Ascending aorta (tissue), 2 donors: ENCODE data around the gene RABGAP1. TPM values are rescaled to one million over a fixed set of nuclear protein-coding genes. Genes with fewer than 3 reads are reported as not detected.

ENCODE experiments used
- DNase-seq, 2 donors: peaks; one replicate each; pipeline ENCODE4 v3.0.0-alpha.2; 2019; ENCODE audit warnings: low spot score in 2 of 2
- H3K27ac ChIP-seq, 2 donors: fragments of 200-600 bp; sonication (generic); one replicate each; pipeline ENCODE4 v1.5.1; 2016 to 2017; ENCODE audit warnings: mild to moderate bottlenecking in 1 of 2
- H3K27me3 ChIP-seq: fragments of 200-600 bp; sonication (generic); one replicate; pipeline ENCODE4 v1.5.1; 2017
- H3K36me3 ChIP-seq, 2 donors: fragments of 200-600 bp; sonication (generic); one replicate each; pipeline ENCODE4 v1.5.1; 2016
- H3K4me1 ChIP-seq, 2 donors: fragments of 200-600 bp; sonication (generic); one replicate each; pipeline ENCODE4 v1.5.1; 2016 to 2017; ENCODE audit warnings: mild to moderate bottlenecking in 1 of 2
- H3K4me3 ChIP-seq, 2 donors: fragments of 200-600 bp; sonication (generic); one replicate each; pipeline ENCODE4 v1.5.1; 2016 to 2017; ENCODE audit warnings: mild to moderate bottlenecking in 1 of 2
- H3K9me3 ChIP-seq, 2 donors: fragments of 200-600 bp; sonication (generic); one replicate each; pipeline ENCODE4 v1.5.1; 2016
- CTCF ChIP-seq, 3 experiments: fragments of 200-600 bp in 2 of 3; fragments of 450-650 bp in 1 of 3; sonication (generic) in 2 of 3; IDR thresholded peaks; one replicate each; pipeline ENCODE4 v1.5.1; 2016 to 2019; ENCODE audit warnings: antibody characterized with exemption in 3 of 3, mild to moderate bottlenecking in 1 of 3, moderate library complexity in 1 of 3
- intact Hi-C: fragments of 100-400 bp; cut with DNase I; formaldehyde crosslinking; loops from one replicate; pipeline ENCODE4 v1.15.1; 2023
- total RNA-seq: library from RNA; depleted of rRNA; stranded (reverse); fragments of >200 nt; gene quantifications from one replicate; pipeline ENCODE4 v1.1.0, GENCODE V29; 2016

Gene RABGAP1
- total RNA-seq, 1 donor from 2014 or later: 36.5 TPM

GRCh38 chr9:122912671-122912963, 28.2 kb upstream of the RABGAP1 start:
- TF ChIP-seq CTCF (IDR thresholded peaks at IDR 0.05): no peak
- peak overlapping the region; percentile 85 to 87 for H3K27ac ChIP-seq
- intact Hi-C loops: loop anchor here (2.0 kb wide), 1 partner anchor 18 kb away; the partner anchor contains the start of gene ZBTB26

GRCh38 chr9:122912964-122913673, 27.7 kb upstream of the RABGAP1 start, which contains the start of gene ZBTB6:
ZBTB6 (minus strand) TSS chr9:122913323; CDS start chr9:122912072, 1,251 bp downstream.
- Histone ChIP-seq H3K4me1 (peaks cover 0 to 3% of the 10 kb centered on the region in 2 donors), H3K9me3 (no peaks in the 10 kb centered on the region), H3K4me3 (peak within 1 kb of the TSS; percentile 84 to 98), H3K27ac (peak within 1 kb of the TSS; percentile 85 to 87), H3K27me3 (no peaks in the 10 kb centered on the region), H3K36me3 (peaks cover 8 to 21% of the 10 kb centered on the region in 2 donors)
- peak; percentile 21 to 87 for DNase-seq
- peak in 1 of 3 experiments; percentile 6 for TF ChIP-seq CTCF (IDR thresholded peaks at IDR 0.05)
- intact Hi-C loops: loop anchor here (1.0 to 2.0 kb wide), 2 partner anchors 8 to 18 kb away; partner anchors contain the start of genes RC3H2 and ZBTB26

More at GRCh38 chr9:122912671-122912963, 28.2 kb upstream of the RABGAP1 start:
- H3K4me1 ChIP-seq: peaks cover 0 to 3% of the 10 kb centered on the region in 2 donors
- no peak for DNase-seq
- no peaks in the 10 kb centered on the region for H3K9me3 ChIP-seq
- no peaks in the 10 kb centered on the region for H3K27me3 ChIP-seq
- H3K4me3 ChIP-seq: peak overlapping the region; percentile 84 to 98
- peaks cover 8 to 21% of the 10 kb centered on the region in 2 donors for H3K36me3 ChIP-seq

GRCh38 chr9:122918310-122918709, 22.5 kb upstream of the RABGAP1 start:
- Histone ChIP-seq H3K36me3 (peaks cover 9 to 17% of the 10 kb centered on the region in 2 donors), H3K9me3 (no peaks in the 10 kb centered on the region), H3K27me3 (no peaks in the 10 kb centered on the region), H3K4me1 (no peaks in the 10 kb centered on the region), H3K4me3 (no peak overlapping the region), H3K27ac (no peak overlapping the region)
- TF ChIP-seq CTCF (IDR thresholded peaks at IDR 0.05): no peak
- intact Hi-C loops: no loop called here
- DNase-seq: no peak

GRCh38 chr9:122922713-122923112, 18.1 kb upstream of the RABGAP1 start:
- Histone ChIP-seq H3K9me3 (no peaks in the 10 kb centered on the region), H3K27ac (no peak overlapping the region), H3K27me3 (no peaks in the 10 kb centered on the region), H3K36me3 (peaks cover 9 to 17% of the 10 kb centered on the region in 2 donors), H3K4me1 (no peaks in the 10 kb centered on the region), H3K4me3 (no peak overlapping the region)
- DNase-seq: no peak
- no peak for TF ChIP-seq CTCF (IDR thresholded peaks at IDR 0.05)
- intact Hi-C loops: no loop called here

GRCh38 chr9:122923947-122924346, 16.9 kb upstream of the RABGAP1 start:
- TF ChIP-seq CTCF (IDR thresholded peaks at IDR 0.05): no peak
- intact Hi-C loops: no loop called here
- H3K9me3 ChIP-seq: no peaks in the 10 kb centered on the region
- H3K36me3 ChIP-seq: peaks cover 5 to 17% of the 10 kb centered on the region in 2 donors
- no peak overlapping the region for H3K4me3 ChIP-seq
- H3K27me3 ChIP-seq: no peaks in the 10 kb centered on the region
- DNase-seq: no peak
- no peaks in the 10 kb centered on the region for H3K4me1 ChIP-seq
- no peak overlapping the region for H3K27ac ChIP-seq
